Stimulated activated CD4-positive, alpha-beta T cell treated with anti-CD3 and anti-CD28 coated beads, Interleukin-15, amount 100 ng/mL, for 24 hours (primary cell): ENCODE measurements around the gene FIG4.
"Not testable (repeated sequence)": the region's sequence is repeated elsewhere in the genome, so short reads cannot be mapped to it uniquely, and the experiment has no call there.

ENCODE experiments used
- DNase-seq: peaks from one replicate; pipeline ENCODE4 v3.0.0-alpha.2; 2020

FIG4 gene

DNA sequence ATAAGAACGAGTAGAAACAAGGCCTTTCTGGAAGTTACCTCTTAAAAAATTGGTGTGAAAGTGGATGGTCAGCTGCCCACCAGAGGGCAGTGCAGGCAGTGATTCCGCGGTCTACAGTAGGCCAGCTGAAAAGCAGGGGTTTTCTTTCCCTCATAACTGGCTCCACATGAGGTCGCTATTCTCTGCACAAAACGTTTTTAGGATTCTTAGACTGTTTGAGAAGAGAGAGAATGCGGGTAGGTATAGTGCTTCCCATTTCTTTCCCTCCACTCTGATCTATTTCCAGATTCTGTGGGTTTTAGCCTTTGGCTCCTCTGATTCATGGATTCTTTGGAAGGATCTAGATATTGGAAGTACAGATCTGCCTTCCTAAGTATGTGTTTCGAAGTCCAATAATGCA is 14.2 kb downstream of the FIG4 start:
- DNase-seq = peak; percentile 81

DNA sequence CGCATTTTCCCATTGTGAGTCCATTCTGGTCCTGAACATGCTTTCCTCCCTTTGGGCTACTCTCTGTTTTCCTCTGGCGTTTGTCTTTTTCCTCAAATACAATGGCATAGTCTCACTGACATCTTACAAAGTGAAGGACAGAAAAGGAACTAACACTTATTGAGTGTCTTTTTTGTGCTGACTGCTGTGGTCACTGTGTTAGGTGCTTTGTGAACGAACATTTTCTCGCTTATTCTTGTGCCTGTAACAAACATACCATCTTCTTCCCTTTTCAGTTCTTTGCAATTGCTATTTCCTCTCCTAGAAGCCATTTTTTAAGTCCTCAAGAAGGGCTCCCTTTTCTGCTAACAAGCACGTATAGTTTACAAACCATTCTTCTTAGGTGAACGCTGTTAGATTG is 15.4 kb downstream of the FIG4 start:
- DNase-seq = no peak

DNA sequence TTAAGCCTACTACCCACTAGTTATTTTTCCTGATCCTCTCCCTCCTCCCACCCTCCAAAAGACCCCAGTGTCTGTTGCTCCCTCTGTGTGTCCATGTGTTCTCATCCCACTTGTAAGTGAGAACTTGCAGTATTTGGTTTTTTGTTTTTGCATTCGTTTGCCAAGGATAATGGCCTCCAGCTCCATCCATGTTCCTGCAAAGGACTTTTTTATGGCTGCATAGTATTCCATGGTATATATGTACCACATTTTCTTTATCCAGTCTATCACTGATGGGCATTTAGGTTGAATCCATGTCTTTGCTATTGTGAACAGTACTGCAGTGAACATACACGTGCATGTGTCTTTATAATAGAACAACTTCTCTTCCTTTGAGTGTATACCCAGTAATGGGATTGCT is 17.0 kb downstream of the FIG4 start:
- DNase-seq = not testable (repeated sequence)

DNA sequence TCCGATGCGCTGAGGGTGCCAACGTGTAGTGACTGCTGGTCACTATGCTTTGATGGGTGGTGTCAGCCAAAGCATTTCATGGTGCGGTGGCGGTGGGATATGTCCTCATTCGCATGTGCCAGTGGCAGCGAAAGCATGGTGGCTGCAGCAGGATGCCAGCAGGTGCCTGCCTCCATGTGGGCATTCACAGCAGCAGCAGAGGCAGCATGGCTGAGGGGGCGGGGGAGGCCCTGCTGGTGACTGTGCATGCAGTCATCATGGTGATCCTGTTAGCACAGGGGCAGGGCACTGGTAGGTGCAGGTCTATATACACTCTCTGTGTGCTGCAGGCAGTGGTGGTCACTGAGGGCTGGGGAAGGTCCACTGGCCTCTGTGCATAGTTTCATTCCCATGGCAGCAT is 22.0 kb downstream of the FIG4 start:
- peak; percentile 23 for DNase-seq

GRCh38 chr6:109714166-109714565 is 23.1 kb downstream of the FIG4 start:
- DNase-seq = no peak

- DNase-seq = no peak
Measured at GRCh38 chr6:109714611-109715010, 23.5 kb downstream of the FIG4 start.

DNA sequence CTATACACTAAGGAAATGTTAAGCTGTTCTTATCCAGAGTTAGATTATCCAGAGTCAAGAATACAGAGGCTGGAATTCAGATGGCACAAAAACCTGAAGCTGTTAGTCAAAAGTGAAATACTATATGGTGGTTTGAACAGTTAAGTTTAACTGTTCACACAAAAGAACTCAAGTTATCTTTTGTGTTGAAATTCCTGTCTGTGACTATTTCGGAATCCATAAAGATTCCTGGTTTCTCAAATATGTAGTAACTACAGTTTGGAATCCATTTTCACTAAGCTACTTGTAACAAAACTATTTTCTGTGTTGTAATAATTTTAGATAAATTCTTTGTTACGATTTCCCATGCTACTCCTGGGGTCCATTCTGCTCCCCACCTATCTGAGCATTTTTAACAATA is 24.5 kb downstream of the FIG4 start:
- DNase-seq = no peak

DNA sequence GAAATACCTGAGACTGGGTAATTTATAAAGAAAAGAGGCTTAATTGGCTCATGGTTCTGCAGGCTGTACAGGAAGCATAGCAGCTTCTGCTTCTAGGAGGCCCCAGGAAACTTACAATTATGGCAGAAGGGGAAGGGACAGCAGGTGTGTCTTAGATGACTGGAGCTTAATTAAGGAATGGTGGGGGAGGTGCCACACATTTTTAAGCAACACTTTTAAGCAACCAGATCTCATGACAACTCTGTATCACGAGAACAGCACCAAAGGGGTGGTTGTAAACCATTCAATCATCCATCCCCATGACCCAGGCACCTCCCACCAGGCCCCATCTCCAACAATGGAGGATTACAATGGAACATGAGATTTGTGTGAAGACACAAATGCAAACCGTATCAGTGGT is 26.9 kb downstream of the FIG4 start:
- no peak for DNase-seq

DNA sequence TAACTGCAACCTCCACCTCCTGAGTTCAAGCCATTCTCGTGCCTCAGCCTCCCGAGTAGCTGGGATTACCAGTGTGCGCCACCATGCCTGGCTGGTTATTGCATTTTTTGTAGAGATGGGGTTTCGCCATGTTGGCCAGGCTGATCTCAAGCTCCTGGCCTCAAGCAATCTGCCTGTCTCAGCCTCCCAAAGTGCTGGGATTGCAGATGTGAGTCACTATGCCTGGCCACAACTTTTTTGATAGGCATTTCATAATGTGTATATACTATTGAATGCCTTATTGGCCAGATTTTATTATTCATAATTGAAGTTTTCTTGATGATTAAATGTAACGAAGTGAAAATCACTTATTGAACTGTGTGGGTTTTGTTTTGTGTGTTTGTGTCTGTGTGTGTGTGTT is 27.9 kb downstream of the FIG4 start:
- no peak for DNase-seq

DNA sequence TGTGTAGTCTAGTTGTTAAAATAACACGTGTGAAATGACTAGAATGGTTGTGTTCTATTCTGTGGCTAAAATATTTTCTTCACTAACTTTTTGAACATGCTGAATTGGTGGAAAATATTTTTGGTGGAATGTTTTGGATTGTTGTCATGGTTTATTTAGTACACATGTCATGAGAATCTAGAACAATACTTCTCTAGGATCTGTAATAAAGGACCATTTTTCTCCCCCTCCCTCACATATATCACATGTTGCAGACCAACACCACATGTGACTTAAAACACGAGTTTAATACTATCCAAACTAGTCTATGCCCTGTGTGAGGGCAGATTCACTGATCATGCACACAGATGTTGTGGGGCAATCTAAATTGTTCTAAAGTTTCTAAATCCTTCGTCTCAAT is 29.2 kb downstream of the FIG4 start:
- no peak for DNase-seq

- no peak for DNase-seq
Measured at GRCh38 chr6:109722011-109722410, 30.9 kb downstream of the FIG4 start.

DNA sequence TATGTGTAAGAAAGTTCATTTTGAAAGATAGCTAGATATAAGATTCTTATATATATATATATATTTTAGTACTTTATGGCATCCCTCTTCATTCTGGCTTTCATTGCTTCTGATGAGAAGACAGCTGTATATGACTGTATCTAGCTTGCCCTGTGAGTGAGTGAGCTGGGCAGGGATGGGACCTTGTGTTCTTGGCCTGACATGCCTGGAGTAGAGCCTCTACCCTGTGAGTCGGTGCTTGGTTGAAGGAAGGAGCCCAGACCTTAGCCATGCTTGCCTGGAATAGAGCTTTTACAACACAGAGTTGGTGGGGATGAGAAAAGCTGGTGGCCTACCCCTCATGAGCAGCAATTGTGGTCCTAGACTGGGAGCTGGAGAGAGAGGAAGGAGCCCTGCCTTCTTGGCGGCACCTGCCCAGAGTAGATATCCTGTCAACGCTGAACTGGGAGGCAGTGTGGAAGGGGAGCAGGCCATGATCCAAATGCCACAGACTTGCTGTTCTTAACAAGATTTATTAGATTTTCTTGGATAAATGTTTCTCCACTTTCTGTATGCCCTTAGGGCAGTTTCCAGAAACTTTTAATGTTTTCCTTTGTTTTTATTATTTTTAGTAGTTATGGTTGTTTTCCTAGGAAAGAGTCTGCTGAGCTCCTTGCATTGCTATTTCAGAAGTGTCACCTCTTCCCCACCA is 31.6 kb downstream of the FIG4 start:
- DNase-seq = no peak

DNA sequence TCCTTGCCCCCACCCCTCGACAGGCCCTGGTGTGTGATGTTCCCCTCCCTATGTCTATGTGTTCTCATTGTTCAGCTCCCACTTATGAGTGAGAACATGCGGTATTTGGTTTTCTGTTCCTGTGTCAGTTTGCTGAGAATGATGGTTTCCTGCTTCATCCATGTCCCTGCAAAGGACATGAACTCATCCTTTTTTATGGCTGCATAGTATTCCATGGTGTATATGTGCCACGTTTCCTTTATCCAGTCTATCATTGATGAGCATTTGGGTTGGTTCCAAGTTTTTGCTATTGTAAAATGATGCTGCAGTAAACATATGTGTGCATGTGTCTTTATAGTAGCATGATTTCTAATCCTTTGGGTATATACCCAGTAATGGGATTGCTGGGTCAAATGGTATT is 34.2 kb downstream of the FIG4 start:
- not testable (repeated sequence) for DNase-seq

DNA sequence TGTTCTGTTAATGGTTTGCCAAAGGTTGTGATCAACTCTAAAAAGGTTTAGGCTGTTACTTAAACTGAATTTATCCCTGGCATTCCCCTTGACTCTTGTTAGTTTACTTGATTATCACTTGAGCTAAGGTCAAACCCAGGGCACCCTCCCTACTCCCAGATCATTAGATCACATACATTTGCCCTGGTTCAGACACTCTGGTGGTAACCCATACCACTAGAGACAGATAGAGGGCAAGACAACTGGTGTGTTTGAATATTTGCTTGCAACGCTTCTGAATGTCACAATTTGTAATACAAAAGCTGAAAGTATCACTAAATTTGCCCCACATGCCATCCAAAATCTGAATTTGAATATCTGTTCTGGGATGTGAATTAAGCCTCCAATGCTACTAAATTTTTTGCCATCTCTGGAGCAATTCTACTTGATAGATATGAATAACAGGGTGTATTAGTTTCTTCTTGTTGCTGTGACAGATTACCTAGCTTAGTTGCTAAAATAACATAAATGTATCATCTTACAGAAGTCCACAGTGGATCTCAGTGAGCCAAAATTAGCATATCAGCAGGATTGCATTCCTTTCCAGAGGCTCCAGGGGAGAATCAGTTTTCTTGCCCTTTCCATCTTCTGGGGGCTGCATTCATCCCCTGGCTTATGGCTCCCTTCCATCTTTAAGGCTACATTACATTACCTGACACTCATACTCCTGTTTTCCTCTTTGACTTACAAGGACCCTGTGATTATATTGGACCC is 45.4 kb downstream of the FIG4 start:
- no peak for DNase-seq

DNA sequence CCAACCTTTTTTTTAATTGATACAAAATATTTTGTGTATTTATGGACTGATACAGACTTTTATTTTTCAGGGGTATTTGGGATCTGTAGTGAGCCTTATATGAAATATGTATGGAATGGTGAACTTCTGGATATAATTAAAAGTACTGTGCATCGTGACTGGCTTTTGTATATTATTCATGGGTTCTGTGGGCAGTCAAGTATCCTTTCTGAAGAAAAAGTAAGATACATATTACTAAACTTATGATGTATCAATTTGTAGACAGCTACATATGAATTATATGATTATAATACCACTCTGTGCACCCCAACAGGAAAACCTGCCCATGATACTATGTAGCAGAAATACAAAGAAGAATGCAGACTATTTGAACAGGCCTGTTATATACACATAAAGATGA is 47.2 kb downstream of the FIG4 start:
- no peak for DNase-seq

DNA sequence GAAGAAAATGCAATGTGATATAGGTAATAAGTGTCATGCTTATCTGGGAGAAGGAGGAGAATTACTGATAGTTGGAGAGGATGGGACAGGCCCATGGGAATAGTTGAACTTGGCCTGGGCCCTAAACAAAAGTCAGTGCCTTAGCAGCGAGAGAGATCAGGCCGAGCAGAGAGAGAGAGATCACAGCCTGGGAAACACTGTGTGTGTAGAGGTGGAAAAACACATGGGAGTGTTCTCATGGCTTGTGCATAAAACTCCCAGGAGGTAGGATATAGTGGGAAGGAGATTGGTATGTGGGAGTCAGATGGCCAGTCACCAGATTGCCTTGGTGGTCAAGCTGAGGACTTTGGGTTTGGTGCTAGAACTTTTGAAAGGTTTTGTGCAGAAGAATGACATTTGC is 47.6 kb downstream of the FIG4 start:
- DNase-seq = no peak

DNA sequence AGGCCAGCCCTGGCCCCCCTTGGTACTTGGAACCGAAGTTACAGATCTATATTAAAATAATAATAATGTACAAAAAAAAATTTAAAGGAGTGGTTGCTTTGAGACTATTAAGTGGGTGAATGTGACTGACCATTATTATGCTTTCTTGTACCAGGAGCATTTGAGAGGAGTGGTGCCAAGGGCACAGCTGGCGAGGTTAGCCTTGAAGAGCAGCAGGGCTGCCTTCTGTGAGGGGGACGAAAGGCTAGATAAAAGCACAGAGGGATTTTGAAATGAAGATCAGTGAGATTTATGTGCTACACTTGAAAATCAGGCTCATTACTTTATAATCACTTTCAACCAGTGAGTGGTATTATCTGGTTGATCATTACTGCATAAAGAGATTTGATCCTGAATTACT is 48.6 kb downstream of the FIG4 start:
- DNase-seq = no peak

DNA sequence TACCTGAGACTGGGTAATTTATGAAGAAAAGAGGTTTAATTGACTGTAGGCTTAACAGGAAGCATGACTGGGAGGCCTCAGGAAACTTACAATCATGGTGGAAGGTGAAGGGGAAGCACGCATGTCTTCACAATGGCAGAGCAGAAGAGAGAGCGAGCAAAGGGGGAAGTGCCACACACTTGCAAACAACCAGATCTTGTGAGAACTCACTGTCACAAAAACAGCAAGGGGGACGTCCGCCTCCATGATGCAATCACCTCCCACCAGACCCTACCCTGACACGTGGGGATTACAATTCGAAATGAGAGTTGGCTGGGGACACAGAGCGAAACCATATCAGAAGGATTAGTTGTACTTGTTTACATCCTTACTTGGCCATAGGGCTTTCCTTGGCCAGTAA is 49.7 kb downstream of the FIG4 start:
- DNase-seq = no peak

GRCh38 chr6:109743739-109744138 is 52.6 kb downstream of the FIG4 start:
- no peak for DNase-seq

DNA sequence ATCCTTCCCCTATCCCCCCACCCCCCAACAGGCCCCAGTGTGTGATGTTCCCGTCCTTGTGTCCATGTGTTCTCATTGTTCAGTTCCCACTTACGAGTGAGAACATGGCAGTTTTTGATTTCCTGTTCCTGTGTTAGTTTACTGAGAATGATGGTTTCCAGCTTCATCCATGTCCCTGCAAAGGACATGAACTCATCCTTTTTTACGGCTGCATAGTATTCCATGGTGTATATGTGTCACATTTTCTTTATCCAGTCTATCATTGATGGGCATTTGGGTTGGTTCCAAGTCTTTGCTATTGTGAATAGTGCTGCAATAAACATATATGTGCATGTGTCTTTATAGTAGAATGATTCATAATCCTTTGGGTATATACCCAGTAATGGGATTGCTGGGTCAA is 53.7 kb downstream of the FIG4 start:
- DNase-seq = not testable (repeated sequence)

- no peak for DNase-seq
Measured at GRCh38 chr6:109747221-109747620, 56.1 kb downstream of the FIG4 start.

DNA sequence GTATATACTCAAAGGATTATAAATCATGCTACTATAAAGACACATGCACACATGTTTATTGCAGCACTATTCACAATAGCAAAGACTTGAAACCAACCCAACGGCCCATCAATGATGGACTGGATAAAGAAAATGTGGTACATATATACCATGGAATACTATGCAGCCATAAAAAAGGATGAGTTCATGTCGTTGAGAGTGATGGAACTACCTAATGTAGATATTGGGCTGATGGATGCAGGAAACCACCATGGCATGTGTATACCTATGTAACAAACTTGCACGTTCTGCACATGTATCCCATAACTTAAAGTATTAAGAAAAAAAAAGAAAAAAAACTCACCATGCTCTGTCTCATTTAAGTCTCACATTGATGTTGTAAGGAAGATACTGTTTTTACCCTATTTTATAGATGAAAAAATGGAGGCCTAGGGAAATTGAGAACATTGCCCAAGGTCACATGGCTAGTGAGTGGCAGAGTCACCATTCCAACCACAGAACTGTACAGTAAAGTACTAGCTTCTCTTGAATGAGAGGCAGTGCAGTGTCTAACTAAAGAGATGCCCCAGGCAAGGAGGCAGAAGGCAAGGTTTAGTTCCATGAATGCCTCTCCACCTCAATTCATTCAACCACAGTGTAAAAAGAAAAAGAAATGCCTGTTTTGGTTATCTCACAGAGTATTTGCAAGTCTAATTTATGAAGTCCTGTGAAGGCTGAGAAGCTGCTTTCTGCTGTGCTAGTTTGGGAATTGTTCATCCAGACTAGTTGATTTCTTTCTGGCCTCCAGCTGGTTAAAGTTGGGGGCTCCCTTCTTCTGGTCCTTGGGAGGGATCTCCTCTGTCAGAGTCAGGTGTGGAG is 68.2 kb downstream of the FIG4 start:
- DNase-seq = no peak

- DNase-seq = no peak
Measured at GRCh38 chr6:109760208-109760607, 69.1 kb downstream of the FIG4 start.

DNA sequence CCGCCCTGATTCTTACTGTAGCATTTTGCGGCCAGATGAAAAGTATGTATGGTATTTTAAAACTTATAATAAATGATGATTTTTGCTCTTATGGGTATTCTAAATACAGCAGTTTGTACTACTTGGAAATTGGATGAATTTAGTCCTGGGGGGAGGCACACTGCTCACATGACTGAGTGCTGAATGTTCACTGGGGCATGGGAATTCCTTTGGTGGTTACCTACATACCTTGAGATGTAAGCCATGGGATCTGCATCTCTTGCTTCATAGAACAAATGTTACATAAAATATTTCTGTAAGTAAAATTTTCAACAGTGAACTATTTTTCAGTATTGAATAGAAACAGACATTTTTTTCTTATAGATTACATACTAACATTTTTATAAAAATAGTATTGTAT is 71.1 kb downstream of the FIG4 start:
- no peak for DNase-seq
